Adipose tissue (tissue), 3 donors: Measurements from ENCODE around the gene ALAS1. TPM values are rescaled to one million over a fixed set of nuclear protein-coding genes. Genes with fewer than 3 reads are reported as not detected.
"Not testable (repeated sequence)": the region's sequence is repeated elsewhere in the genome, so short reads cannot be mapped to it uniquely, and the experiment has no call there.

Experiments used
- H3K27ac ChIP-seq: one replicate; pipeline ENCODE4 v1.5.1; 2013; ENCODE audit warnings: low read depth, low read length
- WGBS, 3 donors: extraction: QIAGEN DNeasy Blood & Tissue Kit; methylation state at CpG; one replicate each; pipeline ENCODE4 v1.1.7; 2013; 5-methylcytosine and 5-hydroxymethylcytosine counted together
- polyA plus RNA-seq, 3 donors: library from polyadenylated mRNA; stranded (reverse); fragments of 200-250 nt; gene quantifications; one replicate each; pipeline ENCODE4 v1.2.3, GENCODE V29; 2013
- donor health status: healthy with polysubstance abuse.
- donor health status: Bipolar disorder and iron deficiency.
- donor health status: healthy.

Gene ALAS1
- polyA plus RNA-seq: 10 to 100 TPM; 17.1 to 70.8 (median 37.3) TPM

DNA sequence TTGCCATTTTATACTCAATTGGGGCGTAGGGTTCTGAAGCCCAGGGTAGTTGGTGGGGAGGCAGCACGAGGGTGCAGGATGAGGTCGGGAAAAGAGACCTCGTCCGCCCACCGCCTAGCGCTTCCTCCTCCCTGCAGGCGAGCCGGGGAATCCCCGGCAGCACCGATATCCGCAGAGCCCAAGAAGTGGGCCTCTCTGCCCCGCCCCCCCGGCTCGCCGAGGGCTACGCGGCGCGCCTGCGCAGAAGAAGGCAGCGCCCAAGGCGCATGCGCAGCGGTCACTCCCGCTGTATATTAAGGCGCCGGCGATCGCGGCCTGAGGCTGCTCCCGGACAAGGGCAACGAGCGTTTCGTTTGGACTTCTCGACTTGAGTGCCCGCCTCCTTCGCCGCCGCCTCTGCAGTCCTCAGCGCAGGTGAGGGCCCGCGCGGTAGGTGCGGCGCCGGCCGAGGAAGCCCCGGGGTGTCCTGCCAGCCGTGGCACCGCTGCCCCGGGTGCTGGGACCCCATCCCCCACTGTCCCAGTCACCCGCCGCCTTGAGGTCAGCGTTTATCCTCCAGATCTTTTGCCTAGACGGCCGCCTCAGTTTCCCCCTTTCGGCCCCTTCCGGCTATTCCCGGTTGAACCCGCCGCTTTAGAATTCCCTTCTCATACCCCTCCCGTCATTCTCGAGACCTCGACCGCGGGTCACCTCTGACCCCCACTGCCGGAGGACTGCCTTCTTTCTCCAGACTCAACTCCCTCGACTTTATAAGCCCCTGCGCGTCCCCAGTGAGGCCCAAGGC is at the start of gene ALAS1:
Gene ALAS1, plus strand, starts transcription at position 319 of the 784 bp plus-strand sequence. CDS start 1,082 bp downstream, outside the sequence.
- 0 to 1% (median 1%) methylated on average over 57 to 71 of the region's 71 CpGs for WGBS, 3 donors
- no peak within 1 kb of the TSS for H3K27ac ChIP-seq

DNA sequence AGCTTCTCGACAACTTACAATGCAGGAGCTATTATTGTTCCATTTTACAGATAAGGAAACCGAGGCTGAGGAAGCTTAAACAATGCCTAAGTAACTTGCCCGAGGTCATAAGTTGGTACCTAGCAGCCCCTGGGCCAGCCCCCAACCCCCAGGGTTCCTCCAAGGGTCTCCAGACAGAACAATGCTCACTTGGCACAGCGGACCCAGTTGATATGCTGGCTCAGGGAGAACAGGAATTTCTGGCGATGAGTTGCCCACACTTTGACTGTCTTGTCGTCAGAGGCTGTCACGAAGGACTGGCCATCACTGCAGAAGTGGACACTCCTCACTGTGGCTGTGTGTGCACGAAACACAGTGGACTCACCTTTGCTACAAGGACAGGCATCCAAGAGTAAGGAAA is 48.9 kb upstream of the ALAS1 start:
- WGBS, 3 donors: 95 to 97% (median 95%) methylated on average over 8 of the region's 8 CpGs
- no peak overlapping the region for H3K27ac ChIP-seq

DNA sequence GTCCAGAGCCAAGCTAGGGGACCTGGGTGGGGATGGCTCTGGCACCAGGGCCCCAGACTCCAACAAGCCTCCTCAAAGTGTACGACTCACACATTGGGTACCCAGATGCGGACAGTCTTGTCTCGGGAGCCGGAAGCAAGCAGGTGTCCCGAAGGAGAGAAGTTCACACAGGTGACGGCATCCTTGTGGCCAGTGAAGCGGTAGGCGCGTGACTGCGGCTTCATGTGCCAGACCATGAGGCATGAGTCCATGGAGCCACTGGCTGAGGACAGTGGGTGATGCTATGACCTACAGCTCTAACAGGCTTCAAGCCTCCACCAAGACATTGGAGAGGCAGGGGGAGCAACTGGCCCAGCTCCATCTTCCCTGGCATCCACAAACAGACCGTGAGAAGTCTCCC is 48.2 kb upstream of the ALAS1 start:
- 92 to 98% (median 98%) methylated on average over 11 of the region's 11 CpGs for WGBS, 3 donors

DNA sequence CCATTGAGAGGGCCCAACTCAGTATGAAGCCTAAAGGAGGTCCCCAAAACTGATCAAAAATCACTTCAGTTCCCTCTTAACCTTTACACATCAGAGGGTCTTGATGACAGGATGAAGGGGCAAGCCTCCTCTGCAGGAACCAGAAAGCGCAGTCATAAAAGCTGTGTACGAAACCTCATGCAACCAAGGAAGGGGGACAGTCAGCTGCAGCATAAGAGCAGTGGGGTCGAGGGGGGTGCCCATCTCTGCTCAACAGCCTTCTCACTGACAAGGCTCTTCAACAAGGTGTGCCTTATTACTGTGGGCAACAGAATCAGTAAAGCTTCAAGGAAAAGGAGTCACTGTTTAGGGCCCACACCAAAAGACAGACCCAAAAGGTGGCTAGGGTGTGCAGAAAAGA is 47.6 kb upstream of the ALAS1 start:
- 93 to 99% (median 96%) methylated on average over 3 of the region's 3 CpGs for WGBS, 3 donors
- H3K27ac ChIP-seq: no peak overlapping the region

More for the DNA sequence above, 48.2 kb upstream of the ALAS1 start:
- H3K27ac ChIP-seq: no peak overlapping the region

DNA sequence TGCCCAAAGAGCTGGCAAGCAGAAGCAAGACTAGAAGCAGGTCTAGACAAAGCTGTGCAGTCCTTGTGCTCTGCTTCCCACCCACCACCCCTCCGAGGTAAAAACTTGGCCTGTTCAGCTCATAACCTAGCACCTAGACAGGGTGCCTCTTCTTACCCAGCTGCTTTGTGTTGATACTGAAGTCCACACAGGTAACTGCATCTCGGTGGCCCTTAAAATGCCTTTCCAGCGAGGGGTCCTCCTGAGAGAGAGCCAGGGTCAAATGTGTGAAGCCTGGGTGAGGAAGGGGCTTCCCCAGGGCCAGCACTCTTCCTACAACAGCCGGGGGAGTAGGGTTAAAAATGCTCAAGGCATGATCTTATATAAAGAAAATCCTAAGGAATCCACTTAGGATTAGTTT is 47.1 kb upstream of the ALAS1 start:
- no peak overlapping the region for H3K27ac ChIP-seq
- 91 to 94% (median 93%) methylated on average over 4 of the region's 4 CpGs for WGBS, 3 donors

DNA sequence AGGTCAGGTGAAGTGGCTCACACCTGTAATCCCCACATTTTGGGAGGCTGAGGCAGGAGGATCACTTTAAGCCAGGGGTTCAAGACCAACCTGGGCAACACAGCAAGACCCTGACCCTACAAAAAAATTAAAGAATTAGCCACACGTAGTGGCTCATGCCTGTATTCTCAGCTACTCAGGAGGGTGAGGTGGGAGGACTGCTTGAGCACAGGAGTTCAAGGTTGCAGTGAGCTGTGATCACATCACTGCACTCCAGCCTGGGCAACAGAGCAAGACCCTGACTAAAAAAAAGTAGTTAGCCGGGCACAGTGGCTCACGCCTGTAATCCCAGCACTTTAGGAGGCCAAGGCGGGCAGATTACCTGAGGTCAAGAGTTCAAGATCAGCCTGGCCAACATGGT is 46.0 kb upstream of the ALAS1 start:
- WGBS, 3 donors: 90 to 94% (median 94%) methylated on average over 4 of the region's 4 CpGs
- H3K27ac ChIP-seq: not testable (repeated sequence)

DNA sequence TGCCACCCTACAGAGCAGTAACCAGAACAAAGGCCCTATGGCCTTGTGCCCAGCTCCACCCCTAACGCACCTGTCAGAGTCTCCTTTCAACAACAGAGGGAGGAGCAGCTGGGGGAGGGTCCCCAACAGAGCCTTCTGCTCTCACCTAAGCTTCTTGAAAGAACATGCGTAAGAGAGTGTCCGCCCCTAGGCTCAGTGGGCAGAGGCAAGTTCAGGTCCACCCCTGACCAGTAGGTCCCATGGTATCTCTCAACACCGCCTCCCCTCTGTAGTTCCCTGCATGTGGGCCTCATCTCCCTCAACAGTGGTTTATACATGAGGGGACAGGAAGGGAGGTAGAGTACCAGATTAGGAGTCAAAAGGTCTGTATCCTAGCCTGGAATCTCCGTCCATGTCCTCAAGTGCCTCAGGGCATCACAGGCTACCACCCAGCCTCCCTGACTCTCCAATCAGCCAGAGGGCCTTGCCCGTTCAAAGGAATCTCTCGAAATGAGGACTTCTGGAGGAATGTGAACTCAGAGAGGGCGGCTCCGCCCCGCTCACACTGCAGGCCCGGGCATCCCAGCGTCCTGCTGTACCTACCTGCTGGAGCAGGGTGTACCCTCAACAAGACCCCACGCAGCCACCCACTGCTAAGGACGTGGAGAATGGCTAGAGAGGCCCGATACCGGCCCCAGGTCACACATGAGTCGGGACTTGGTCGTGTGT is 44.4 kb upstream of the ALAS1 start:
- WGBS, 3 donors: 11 to 18% (median 17%) methylated on average over 18 of the region's 18 CpGs

DNA sequence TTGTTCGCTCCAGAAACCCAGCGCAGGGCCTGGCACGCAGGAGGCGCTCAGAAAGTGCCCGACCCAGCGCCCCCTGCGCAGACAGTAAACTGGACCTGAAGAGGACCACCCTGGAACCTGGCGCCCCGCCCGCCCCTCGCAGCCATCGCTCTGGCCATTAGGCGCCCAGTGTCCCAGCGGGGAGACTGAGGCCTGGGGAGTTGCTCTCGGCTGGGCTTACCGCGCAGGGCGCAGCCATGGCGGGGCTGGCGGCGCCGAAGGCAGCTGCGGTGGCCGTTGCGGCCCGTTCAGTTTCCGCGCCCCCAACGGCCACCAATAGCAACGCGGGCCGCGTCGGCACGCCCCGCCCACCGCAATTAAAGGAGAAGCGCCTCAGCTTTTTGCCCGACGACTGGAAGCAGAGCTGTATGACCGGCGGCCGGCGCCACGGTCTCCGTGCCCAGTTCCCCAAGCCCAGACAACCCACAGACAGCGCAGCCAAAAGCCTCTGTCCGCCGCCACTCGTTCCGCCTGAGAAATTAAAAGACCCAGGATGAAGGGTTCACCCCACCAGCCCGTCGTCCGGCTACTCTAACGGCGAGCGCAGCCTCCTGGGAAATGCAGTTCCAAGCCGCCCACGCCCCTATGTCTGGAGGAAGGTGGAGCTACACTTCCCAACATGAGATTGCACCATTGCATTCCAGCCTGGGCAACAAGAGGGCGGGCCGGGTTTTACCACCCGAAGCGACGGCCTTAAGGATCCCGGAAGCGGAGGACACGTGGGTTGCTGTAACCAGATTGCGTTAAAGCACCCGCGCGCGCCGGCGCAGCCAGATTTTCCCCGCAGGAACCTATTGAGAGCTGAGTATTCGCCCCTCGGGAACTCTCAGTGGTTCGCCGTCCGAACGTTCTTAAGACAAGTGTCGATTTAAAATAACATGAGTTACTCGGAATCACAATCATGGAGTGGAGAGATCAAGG is 43.5 kb upstream of the ALAS1 start, which contains the start of gene POC1A:
Gene POC1A, minus strand, starts transcription at position 289 of the 960 bp plus-strand sequence. Its CDS starts 51 bp downstream, at position 238.
- H3K27ac ChIP-seq: peak within 1 kb of the TSS; percentile 73
- WGBS, 3 donors: 0% methylated on average over 79 to 83 of the region's 83 CpGs

More for the DNA sequence above, 44.4 kb upstream of the ALAS1 start:
- no peak overlapping the region for H3K27ac ChIP-seq

DNA sequence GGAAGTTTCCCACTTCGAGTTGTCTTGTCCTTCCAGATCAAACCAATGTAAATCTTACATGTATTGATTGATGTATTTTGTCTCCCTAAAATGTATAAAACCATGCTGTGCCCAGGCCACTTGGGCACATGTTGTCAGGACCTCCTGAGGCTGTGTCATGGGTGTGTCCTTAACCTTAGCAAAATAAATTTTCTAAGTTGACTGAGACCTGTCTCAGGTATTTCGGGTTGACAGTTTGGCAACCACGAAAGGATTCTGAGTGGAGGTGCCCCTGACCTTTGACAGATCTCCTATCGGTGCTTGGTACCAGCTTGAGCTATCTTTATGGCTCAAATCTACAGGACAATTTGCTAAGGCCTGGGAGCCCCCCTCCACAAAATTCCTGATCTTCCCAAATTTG is 42.0 kb upstream of the ALAS1 start:
- WGBS, 3 donors: 81 to 90% (median 88%) methylated on average over 4 of the region's 4 CpGs
- H3K27ac ChIP-seq: peak overlapping the region; percentile 22

DNA sequence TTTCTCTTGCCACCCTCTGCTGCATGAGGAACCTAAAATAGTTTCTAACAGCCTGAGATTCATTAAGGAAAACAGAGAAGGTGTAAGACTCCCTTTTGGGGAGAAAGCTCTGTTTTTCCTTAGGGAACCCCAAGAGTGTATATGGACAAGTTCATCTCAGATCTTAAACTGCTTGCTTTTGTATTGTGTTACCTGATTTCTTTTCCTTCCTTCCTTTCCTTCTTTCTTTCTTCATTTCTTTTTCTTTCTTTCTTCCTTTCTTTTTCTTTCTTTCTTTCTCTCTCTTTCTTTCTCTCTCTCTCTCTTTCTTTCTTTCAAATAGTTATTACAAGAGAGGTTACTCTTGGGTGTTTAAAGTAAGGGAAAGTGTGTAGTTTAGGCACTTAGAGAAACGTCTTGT is 38.5 kb upstream of the ALAS1 start:
- no peak overlapping the region for H3K27ac ChIP-seq
- WGBS, 3 donors: 19 to 28% (median 27%) methylated on average over 1 of the region's 1 CpG

DNA sequence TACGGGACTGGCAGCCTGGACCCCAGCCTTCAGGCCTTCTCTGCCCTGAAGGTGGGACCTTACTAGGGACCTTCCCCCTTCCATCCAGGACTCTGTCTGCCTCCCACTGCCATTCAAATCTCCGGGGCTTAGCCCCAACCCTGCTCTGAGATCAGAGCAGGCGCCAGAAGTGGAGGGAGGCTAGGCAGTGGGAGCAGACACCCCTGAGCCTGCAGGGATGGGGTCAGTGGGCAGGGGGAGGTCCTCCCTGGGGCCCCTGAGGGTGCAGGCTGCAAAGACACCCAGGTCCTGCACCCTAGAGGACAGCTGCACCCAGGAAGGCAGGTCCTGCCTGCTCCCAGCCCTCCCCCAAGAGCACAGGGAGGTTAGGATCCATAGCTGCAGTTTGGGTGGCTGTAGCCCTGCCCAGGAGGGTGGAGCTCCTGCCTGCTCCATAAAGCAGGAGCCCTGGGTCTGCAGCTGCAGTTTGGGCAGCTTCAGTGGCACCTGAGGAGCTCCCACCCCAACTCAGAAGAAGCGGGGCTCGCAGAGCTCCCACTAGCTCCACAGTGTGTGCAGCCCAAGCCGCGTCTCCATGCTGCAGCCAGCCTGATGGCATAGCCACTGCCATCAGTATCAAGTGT is 35.6 kb upstream of the ALAS1 start:
- no peak overlapping the region for H3K27ac ChIP-seq
- WGBS, 3 donors: 75 to 90% (median 90%) methylated on average over 7 of the region's 7 CpGs

DNA sequence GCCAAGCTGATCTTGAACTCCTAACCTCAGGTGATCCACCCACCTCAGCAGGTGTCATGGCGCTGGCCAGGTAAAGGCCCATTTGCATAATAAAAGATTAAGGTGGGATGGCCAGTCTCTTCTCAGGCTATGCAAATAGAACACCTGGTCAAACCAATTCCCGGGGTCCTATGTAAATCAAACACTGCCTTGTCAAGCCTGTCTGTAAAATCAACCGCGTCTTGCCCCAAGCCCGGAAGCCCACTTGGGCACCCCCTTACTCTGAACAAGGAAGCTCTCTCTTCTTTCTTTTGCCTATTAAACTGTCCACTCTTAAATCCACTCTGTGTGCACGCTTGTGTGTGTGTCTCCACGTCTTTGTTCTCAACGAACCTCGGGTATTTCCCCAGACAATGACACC is 30.7 kb upstream of the ALAS1 start:
- WGBS, 3 donors: 43 to 62% (median 57%) methylated on average over 9 of the region's 9 CpGs
- H3K27ac ChIP-seq: no peak overlapping the region

DNA sequence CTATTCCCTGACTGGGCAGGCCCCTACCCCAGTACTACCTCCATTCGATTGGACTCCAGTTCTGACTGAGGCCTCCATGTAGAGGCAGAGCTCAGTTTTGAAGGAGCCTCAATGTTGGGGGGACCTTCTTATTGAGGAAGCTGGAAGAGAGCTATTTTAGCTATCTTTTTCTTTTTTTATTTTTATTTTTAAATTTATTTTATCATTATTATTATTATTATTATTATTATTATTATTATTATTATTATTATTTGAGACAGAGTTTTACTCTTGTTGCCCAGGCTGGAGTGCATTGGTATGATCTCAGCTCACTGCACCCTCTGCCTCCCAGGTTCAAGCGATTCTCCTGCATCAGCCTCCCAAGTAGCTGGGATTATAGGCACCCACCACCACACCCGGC is 27.7 kb upstream of the ALAS1 start:
- WGBS, 3 donors: 90 to 97% (median 96%) methylated on average over 3 of the region's 3 CpGs
- H3K27ac ChIP-seq: not testable (repeated sequence)

DNA sequence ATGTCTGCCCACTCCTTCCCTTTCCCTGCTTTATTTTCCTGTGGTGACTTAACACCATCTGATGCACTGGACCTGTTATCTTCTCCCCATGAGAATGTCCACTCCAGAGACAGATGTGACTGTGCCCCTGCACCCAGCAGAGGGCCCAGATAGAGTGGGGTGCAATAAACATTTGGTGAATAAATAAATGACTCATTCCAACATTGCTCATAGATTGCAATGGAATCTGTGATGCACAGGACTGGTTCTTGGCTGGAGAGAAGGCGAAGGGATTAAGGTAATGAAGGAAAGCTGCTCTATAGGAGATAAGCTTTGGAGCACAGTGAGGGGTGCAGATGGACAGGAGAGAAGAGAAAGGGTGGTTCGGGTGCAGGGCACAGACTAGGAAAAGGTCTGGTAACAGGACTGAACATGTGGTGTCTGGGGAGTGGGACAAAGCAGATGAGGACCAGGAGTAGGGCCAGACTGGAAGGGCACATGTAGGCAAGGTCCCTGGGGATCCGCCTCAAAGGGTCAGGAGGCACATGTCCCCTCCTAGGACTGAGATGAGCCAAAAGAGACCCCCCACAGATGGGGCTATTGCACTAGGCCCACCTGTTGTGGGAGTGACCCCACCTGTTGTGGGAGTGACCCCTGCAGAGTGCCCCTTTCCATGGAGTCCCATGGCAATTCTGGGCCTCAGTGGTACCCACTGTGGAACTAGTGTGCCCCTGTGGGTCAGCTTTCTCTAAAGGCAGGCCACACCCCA is 26.3 kb upstream of the ALAS1 start:
- no peak overlapping the region for H3K27ac ChIP-seq
- WGBS, 3 donors: 86 to 97% (median 92%) methylated on average over 3 of the region's 3 CpGs

DNA sequence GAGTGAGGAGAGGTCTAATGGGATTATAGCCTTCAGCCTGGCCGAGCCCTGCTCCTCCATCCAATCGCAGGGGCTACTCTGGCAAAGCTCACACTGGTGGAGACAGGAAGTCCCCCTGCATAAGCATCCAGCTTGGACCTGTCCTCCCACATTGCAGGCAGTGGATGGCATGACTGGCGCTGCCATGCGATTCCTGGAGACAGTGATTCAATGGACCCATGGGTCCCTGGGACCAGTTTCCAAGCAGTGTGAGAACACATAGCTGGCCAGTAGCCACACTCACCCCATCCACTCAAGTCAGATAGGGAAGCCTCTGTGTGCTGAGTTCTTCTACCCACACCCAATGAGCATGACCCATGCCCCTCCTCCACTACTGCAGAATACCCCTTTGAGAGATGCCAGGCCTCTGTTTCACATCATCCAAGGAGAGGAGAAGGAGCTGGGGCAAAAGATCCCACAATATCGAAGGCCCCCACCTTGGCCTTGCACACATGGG is 25.6 kb upstream of the ALAS1 start:
- WGBS, 3 donors: 88 to 91% (median 89%) methylated on average over 5 of the region's 5 CpGs
- no peak overlapping the region for H3K27ac ChIP-seq

DNA sequence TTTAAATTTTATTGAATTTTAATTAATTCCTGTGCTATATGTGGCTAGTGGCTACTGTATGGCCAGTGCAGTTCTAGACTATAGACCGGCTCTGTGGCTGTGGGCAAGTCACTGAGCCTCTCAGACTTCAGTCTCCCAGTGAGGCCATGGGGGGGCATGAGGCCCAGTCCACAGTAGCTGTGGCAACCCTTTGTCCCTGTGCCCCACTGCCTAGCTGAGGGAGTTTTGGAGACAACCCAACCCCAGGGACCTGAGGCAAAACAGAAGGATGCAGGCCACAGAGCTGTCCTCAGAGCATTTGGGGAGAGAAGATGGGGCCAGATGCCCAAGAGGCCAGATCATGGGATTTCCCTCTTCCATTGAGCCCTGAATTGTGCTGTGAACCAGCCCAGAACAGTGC is 24.9 kb upstream of the ALAS1 start:
- H3K27ac ChIP-seq: no peak overlapping the region
- WGBS, 3 donors: 89 to 93% (median 89%) methylated on average over 1 of the region's 1 CpG

DNA sequence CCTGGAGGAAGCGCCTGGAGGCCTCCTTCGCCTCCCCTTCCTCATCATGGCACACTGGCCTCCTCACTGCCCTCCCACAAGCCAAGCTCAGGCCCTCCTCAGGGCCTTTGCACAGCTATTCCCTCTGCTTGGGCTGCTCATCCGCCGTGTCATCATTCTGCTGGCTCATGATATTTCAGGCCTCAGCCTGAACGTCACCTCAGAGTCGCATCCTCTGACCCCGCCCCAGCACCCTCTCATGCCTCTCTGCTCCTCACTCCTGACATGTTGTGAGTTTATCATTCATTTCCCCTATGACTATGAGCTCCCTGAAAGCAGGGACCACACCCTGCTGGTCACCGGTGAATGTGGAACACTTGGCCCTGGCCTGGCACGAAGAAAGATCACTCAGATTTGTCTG is 23.1 kb upstream of the ALAS1 start:
- H3K27ac ChIP-seq: no peak overlapping the region
- WGBS, 3 donors: 75 to 92% (median 82%) methylated on average over 9 of the region's 9 CpGs
